ENCODE results near the gene PTPRJ.

PTPRJ gene

GRCh38 chr11:48096588-48097525 is 116.5 kb downstream of the PTPRJ start:
- no peak for DNase-seq

GRCh38 chr11:48098024-48098423 is 117.7 kb downstream of the PTPRJ start:
- DNase-seq = no peak

GRCh38 chr11:48099916-48100446 is 119.6 kb downstream of the PTPRJ start:
- no peak for DNase-seq

GRCh38 chr11:48101044-48101733 is 120.8 kb downstream of the PTPRJ start:
- no peak for DNase-seq

GRCh38 chr11:48101958-48102357 is 121.6 kb downstream of the PTPRJ start:
- DNase-seq = no peak

- DNase-seq = no peak
Observed at GRCh38 chr11:48103621-48104567, 123.5 kb downstream of the PTPRJ start.

GRCh38 chr11:48104568-48104924 is 124.2 kb downstream of the PTPRJ start:
- DNase-seq = no peak

- no peak for DNase-seq
Observed at GRCh38 chr11:48105096-48105990, 125.0 kb downstream of the PTPRJ start.

GRCh38 chr11:48106166-48106565 is 125.8 kb downstream of the PTPRJ start:
- DNase-seq = no peak

GRCh38 chr11:48107188-48107704 is 126.9 kb downstream of the PTPRJ start:
- DNase-seq = no peak

GRCh38 chr11:48108231-48109045 is 128.1 kb downstream of the PTPRJ start:
- DNase-seq = no peak

- DNase-seq = peak; percentile 57 to 85
Observed at GRCh38 chr11:48109046-48109666, 128.8 kb downstream of the PTPRJ start.

- DNase-seq = no peak
Observed at GRCh38 chr11:48110509-48110766, 130.1 kb downstream of the PTPRJ start.

GRCh38 chr11:48111891-48112290 is 131.5 kb downstream of the PTPRJ start:
- DNase-seq = no peak

- DNase-seq = no peak
Observed at GRCh38 chr11:48114740-48115139, 134.4 kb downstream of the PTPRJ start.

- DNase-seq = peak in 1 of 2 experiments; percentile 25
Observed at GRCh38 chr11:48116437-48117228, 136.3 kb downstream of the PTPRJ start.

- DNase-seq = no peak
Observed at GRCh38 chr11:48122246-48122645, 141.9 kb downstream of the PTPRJ start.

- DNase-seq = no peak
Observed at GRCh38 chr11:48122656-48123055, 142.3 kb downstream of the PTPRJ start.

- no peak for DNase-seq
Observed at GRCh38 chr11:48123254-48123875, 143.0 kb downstream of the PTPRJ start.
